D721Med (cell line): ENCODE measurements around the gene SIDT2.

Source experiments
- DNase-seq: peaks from one replicate; pipeline ENCODE4 v3.0.0; 2011; ENCODE audit warnings: low spot score; ENCODE audit not compliant: insufficient read length
- FAIRE-seq: peaks from 2 replicates; lab custom pipeline; 2011; peaks lifted over from hg19 to GRCh38; lab: Jason Lieb, UNC
- CTCF ChIP-seq: IDR thresholded peaks from 2 replicates; pipeline ENCODE4 v1.5.1; 2012; ENCODE audit warnings: mild to moderate bottlenecking, control low read depth; ENCODE audit not compliant: insufficient read depth; ENCODE audit errors: missing control alignments

The SIDT2 gene

GRCh38 chr11:117238221-117238620 is 59.7 kb downstream of the SIDT2 start:
- no peak for FAIRE-seq
- no peak for TF ChIP-seq CTCF
- DNase-seq = no peak

GRCh38 chr11:117239295-117239694 is 60.8 kb downstream of the SIDT2 start:
- FAIRE-seq = no peak
- peak; percentile 7 for TF ChIP-seq CTCF
- no peak for DNase-seq
